ENCODE measurements around the gene THUMPD1. TPM values are rescaled to one million over a fixed set of nuclear protein-coding genes. Genes with fewer than 3 reads are reported as not detected.

THUMPD1 gene, protein sequence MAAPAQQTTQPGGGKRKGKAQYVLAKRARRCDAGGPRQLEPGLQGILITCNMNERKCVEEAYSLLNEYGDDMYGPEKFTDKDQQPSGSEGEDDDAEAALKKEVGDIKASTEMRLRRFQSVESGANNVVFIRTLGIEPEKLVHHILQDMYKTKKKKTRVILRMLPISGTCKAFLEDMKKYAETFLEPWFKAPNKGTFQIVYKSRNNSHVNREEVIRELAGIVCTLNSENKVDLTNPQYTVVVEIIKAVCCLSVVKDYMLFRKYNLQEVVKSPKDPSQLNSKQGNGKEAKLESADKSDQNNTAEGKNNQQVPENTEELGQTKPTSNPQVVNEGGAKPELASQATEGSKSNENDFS
- 20.8 to 29.6 TPM (median 23.3 TPM) in 5 replicates for total RNA-seq (2022; extraction: Qiagen RNA extraction; ENCODE audit: low read depth)

DNA sequence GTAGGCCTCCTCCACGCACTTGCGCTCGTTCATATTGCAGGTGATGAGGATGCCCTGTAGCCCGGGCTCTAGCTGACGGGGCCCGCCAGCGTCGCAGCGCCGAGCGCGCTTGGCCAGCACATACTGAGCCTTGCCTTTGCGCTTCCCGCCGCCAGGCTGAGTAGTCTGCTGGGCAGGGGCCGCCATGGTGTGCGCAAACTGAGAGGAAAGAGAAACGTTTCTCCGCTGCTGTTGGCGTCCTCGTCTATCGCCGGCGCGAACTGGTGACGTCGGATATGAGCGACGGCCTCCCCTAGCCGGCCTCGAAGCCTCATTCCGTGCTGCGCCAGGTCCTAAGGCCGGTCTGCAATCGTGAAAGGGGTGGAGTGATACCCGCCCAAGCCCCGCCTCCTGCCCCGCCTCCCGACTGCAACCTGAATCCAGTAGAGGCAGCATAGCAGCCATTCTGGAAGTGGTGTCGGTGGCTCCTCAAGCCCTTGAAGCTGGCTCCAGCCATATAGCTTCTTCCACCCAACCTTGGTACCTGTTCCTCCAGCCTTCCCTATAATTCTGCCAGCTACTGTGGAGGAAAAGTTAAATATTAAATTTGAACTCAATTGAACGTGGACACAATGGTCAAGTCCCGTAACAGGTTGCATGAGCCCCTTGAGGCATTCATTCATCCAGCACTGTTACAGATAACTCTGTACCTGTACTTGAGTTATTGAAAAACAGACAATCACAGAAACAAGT, at the start of gene THUMPD1:
THUMPD1 (minus strand) TSS at position 265 of the 732 bp plus-strand sequence; CDS start at position 186, 79 bp downstream.

DNA sequence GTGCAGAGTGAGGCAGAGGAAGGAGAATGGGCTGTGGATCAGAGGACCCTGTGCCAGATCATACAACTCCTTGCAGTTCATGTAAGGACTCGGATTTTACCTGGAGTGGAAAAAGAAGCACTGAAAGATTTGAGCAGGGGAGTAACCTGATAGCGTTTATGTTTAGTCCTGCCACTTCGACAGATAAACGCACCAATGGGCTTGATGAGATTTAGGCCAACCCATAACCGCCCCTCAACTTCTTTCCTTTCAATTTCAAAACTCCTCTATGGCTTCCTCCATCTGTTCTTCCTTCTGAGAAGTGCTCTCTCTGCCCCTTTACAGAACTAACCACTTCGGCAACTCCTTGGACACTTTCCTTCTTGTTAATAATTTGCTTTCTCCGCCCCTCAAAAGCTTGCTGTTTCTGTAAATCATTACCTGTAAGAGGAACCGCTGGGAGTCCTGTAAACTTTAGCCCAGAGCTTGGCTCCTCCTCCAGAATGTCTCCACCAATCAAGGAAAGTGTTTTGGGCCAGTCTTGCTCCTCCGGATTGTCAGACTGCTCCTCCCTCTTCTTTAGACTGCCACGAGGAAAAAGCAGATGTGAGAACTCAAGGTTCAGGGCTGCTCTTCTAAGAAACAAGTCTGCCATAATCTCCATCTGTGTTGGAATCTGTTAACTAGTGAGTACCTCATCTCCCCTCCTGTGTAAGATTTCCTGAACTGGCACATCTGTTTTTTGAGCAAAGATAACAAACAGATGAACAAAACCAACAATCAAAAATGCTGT, 22.0 kb upstream of the THUMPD1 start, which contains the start of gene ACSM3:
ACSM3 (plus strand) TSS at position 554 of the 772 bp plus-strand sequence. CDS start 6,021 bp downstream, outside the sequence.

Other genes with a start within 250 kb of the THUMPD1 start
- gene ACSM2B, start 165.5 kb downstream of the THUMPD1 start, total RNA-seq (2022; extraction: Qiagen RNA extraction; ENCODE audit: low read depth): not detected in 5 replicates
- gene ACSM1, start 44.1 kb downstream of the THUMPD1 start, total RNA-seq (2022; extraction: Qiagen RNA extraction; ENCODE audit: low read depth): 0.02 TPM in 1 of 5 replicates, not detected in the others
- 3.3 to 6.0 TPM (median 4.7 TPM) in 5 replicates for gene ACSM3, start 22.2 kb upstream of the THUMPD1 start, total RNA-seq (2022; extraction: Qiagen RNA extraction; ENCODE audit: low read depth)
- 11.7 to 14.4 TPM (median 13.6 TPM) in 5 replicates for gene ERI2, start 64.7 kb upstream of the THUMPD1 start, total RNA-seq (2022; extraction: Qiagen RNA extraction; ENCODE audit: low read depth)
- 3.2 to 4.3 TPM (median 3.5 TPM) in 5 replicates for gene REXO5, start 64.7 kb upstream of the THUMPD1 start, total RNA-seq (2022; extraction: Qiagen RNA extraction; ENCODE audit: low read depth)
- 3.9 to 4.9 TPM (median 4.1 TPM) in 5 replicates for gene DCUN1D3, start 158.5 kb upstream of the THUMPD1 start, total RNA-seq (2022; extraction: Qiagen RNA extraction; ENCODE audit: low read depth)
- 25.0 to 33.5 TPM (median 28.1 TPM) in 5 replicates for gene LYRM1, start 159.0 kb upstream of the THUMPD1 start, total RNA-seq (2022; extraction: Qiagen RNA extraction; ENCODE audit: low read depth)